ENCODE measurements around the gene EFNA5.

The EFNA5 gene

DNA sequence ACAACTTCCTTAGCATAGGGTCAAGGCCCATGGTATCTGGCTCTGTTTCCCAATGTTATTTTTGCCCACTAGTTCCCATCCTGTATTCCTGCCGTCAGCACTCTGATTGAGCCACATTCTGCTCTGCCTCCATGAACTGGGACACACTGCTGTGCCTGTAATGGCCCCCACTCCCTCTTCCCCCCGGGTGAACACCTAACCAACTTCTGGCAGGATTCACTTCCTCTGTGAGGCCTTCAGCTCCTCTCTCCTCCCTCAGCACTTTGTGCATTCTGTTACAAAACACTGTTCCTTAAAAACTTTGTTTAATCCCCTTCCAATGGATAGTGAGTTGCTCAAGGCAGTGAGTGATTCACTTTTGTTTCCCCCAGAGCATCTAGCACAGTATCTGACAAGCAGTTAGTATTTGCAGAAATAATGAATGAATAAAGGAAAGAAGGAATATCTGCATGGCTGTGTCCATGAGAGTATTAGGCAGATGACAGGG lies 183.6 kb downstream of the EFNA5 start:
- Histone ChIP-seq H3K4me3 (replicated peaks; ENCODE audit: low read depth, low read length) (no peak overlapping the region), H3K27me3 (replicated peaks; ENCODE audit: control insufficient read depth, insufficient read depth, low read length) (no peaks in the 10 kb centered on the region), H3K36me3 (ENCODE audit: control insufficient read depth, insufficient read depth, low read length) (no peaks in the 10 kb centered on the region)
- TF ChIP-seq, protein P1, sequence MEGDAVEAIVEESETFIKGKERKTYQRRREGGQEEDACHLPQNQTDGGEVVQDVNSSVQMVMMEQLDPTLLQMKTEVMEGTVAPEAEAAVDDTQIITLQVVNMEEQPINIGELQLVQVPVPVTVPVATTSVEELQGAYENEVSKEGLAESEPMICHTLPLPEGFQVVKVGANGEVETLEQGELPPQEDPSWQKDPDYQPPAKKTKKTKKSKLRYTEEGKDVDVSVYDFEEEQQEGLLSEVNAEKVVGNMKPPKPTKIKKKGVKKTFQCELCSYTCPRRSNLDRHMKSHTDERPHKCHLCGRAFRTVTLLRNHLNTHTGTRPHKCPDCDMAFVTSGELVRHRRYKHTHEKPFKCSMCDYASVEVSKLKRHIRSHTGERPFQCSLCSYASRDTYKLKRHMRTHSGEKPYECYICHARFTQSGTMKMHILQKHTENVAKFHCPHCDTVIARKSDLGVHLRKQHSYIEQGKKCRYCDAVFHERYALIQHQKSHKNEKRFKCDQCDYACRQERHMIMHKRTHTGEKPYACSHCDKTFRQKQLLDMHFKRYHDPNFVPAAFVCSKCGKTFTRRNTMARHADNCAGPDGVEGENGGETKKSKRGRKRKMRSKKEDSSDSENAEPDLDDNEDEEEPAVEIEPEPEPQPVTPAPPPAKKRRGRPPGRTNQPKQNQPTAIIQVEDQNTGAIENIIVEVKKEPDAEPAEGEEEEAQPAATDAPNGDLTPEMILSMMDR (IDR thresholded peaks at IDR 0.05; ENCODE audit: insufficient read depth, low read length, poor library complexity, severe bottlenecking) = no peak
- DNase-seq (ENCODE audit: extremely low read depth, insufficient read length) = no peak

- peak; percentile 32 for DNase-seq (ENCODE audit: extremely low read depth, insufficient read length)
- Histone ChIP-seq H3K4me3 (replicated peaks; ENCODE audit: low read depth, low read length) (no peak overlapping the region), H3K27me3 (replicated peaks; ENCODE audit: control insufficient read depth, insufficient read depth, low read length) (no peaks in the 10 kb centered on the region), H3K36me3 (ENCODE audit: control insufficient read depth, insufficient read depth, low read length) (no peaks in the 10 kb centered on the region)
- TF ChIP-seq, protein P1 (IDR thresholded peaks at IDR 0.05; ENCODE audit: insufficient read depth, low read length, poor library complexity, severe bottlenecking) = no peak
These were observed 184.2 kb downstream of the EFNA5 start for GRCh38 chr5:107486489-107486888.

GRCh38 chr5:107485184-107485583 lies 185.6 kb downstream of the EFNA5 start:
- Histone ChIP-seq H3K4me3 (replicated peaks; ENCODE audit: low read depth, low read length) (no peak overlapping the region), H3K27me3 (replicated peaks; ENCODE audit: control insufficient read depth, insufficient read depth, low read length) (no peaks in the 10 kb centered on the region), H3K36me3 (ENCODE audit: control insufficient read depth, insufficient read depth, low read length) (no peaks in the 10 kb centered on the region)
- TF ChIP-seq, protein P1 (IDR thresholded peaks at IDR 0.05; ENCODE audit: insufficient read depth, low read length, poor library complexity, severe bottlenecking) = no peak
- DNase-seq (ENCODE audit: extremely low read depth, insufficient read length) = peak; percentile 38

DNA sequence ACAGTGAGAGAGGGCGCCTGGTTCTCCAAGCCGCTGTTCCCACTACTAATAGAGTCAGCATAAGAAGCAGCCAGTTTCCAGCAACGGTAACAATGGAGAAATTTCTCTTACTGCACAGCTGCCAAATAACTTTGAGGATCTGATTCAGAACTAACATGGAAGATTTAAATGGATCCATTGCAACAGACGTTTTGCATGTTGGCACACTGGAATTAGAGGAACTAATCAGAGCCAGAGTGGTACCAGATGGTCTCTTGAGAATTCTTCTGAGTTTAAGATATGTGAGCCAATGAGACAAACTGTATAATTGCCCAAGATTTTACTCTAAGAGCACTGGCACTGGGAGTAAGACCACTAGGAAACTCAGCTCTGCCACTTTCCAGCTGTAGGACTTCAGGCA lies 186.5 kb downstream of the EFNA5 start:
- no peaks in the 10 kb centered on the region for H3K36me3 ChIP-seq (ENCODE audit: control insufficient read depth, insufficient read depth, low read length)
- no peak for DNase-seq (ENCODE audit: extremely low read depth, insufficient read length)
- no peak overlapping the region for H3K4me3 ChIP-seq (replicated peaks; ENCODE audit: low read depth, low read length)
- no peaks in the 10 kb centered on the region for H3K27me3 ChIP-seq (replicated peaks; ENCODE audit: control insufficient read depth, insufficient read depth, low read length)
- TF ChIP-seq, protein P1 (IDR thresholded peaks at IDR 0.05; ENCODE audit: insufficient read depth, low read length, poor library complexity, severe bottlenecking) = no peak

DNA sequence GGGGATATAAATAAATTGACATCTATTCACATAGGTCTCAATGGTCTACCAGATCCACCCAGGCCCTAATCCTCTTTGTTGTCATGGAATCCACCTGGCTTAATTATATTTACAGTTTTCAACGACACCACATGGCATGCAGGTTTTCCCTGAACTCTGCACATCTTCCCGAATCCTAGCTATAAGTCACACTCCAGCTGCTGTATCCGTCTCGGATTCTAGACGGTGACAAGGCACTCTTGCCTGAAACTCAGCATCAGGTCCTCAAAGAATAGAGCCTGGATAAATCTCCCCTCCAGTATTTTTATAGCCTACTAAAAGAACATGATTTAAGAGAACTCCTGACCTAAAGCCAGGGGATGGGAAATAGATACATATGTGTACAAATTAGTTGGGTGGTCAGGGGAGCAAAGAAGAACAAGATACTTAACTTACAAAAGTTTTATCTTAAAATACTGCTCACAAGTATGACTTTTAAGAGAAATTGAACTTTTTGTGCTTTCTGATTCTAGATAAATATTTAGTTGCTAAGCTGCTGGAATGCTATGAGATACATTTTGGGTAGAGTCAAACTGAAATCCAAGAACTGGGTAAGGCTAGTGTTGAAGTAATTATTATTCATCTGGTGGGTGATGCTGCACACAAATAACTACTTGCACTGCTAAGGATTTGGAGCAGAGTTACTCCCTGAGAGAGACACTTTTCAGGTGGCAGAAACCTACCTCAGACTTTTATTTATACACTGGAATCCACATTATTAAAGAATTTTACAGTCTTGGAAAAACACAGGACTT lies 187.3 kb downstream of the EFNA5 start:
- no peak for DNase-seq (ENCODE audit: extremely low read depth, insufficient read length)
- TF ChIP-seq, protein P1 (IDR thresholded peaks at IDR 0.05; ENCODE audit: insufficient read depth, low read length, poor library complexity, severe bottlenecking) = no peak
- Histone ChIP-seq H3K27me3 (replicated peaks; ENCODE audit: control insufficient read depth, insufficient read depth, low read length) (no peaks in the 10 kb centered on the region), H3K4me3 (replicated peaks; ENCODE audit: low read depth, low read length) (no peak overlapping the region), H3K36me3 (ENCODE audit: control insufficient read depth, insufficient read depth, low read length) (no peaks in the 10 kb centered on the region)

All from GM06990 (cell line).